Measurements from ENCODE around the gene OAS2.
"Not testable (repeated sequence)": the region's sequence is repeated elsewhere in the genome, so short reads cannot be mapped to it uniquely, and the experiment has no call there.

The OAS2 gene

GRCh38 chr12:112957125-112957524 lies 21.2 kb upstream of the OAS2 start:
- not testable (repeated sequence) for DNase-seq

DNA sequence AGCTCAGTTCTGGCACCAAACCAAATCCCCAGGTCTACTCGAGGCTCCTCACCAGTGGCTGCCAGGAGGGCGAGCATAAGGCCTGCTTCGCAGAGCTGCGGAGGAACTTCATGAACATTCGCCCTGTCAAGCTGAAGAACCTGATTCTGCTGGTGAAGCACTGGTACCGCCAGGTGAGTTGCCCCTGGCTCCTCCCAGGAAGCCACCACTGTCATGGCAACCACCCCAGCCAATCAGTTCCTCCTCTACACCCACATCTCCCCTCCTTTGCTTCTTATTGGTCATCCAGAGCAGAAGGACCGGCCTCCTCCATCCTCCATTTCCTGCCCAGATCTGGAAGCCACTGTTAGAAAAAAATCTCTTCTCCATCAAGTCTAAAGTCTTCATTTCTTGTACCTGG lies 17.2 kb upstream of the OAS2 start:
- DNase-seq: no peak

DNA sequence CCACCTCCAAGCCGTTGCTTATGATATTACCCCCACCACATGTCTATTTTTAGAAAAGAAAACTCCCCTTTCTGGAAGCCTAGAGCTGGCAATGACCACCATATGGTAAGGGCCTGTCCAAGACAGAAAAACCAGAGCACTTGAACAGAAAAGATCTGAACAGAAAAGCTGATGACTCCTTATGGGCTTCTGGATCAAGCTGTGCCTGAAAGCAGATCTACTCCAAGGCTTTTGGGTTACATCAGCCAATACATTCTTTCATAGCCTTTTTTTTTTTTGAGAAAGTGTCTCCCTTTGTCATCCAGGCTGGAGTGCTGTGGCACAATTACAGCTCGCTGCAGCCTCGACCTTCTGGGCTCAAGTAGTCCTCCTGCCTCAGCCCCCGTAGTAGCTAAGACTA lies 16.8 kb upstream of the OAS2 start:
- DNase-seq: no peak

DNA sequence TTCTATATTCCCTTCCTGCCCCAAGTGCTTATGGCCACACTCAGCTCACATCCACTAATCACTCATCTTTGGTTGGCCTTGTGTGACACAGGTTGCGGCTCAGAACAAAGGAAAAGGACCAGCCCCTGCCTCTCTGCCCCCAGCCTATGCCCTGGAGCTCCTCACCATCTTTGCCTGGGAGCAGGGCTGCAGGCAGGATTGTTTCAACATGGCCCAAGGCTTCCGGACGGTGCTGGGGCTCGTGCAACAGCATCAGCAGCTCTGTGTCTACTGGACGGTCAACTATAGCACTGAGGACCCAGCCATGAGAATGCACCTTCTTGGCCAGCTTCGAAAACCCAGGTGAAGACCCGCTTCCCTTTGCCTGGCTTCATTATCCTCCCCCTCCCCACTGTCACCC lies 15.8 kb upstream of the OAS2 start:
- no peak for DNase-seq

DNA sequence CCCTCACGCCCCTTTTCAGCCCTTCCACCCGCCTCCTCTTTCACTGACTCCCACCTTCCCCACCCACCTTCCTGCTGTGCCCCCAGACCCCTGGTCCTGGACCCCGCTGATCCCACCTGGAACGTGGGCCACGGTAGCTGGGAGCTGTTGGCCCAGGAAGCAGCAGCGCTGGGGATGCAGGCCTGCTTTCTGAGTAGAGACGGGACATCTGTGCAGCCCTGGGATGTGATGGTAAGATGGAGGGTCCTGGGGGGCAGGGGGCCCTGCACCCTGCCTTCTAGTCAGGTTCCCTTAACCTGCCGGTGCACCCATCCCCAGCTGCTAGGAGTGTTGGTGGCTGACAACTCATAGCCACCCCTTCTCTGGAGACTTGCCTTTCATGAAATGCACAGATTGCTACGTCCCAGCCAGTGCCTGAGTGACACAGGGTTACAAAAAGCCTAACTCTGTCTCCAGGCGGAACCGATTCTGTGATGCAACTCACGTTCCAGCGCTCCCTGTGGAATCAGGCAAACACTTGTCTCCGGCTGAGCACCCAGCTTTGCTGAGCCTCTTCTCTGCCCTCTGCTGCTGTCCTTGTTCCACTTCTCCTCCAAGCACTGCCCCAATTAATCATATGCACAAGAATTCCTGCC lies 15.0 kb upstream of the OAS2 start:
- DNase-seq: no peak

DNA sequence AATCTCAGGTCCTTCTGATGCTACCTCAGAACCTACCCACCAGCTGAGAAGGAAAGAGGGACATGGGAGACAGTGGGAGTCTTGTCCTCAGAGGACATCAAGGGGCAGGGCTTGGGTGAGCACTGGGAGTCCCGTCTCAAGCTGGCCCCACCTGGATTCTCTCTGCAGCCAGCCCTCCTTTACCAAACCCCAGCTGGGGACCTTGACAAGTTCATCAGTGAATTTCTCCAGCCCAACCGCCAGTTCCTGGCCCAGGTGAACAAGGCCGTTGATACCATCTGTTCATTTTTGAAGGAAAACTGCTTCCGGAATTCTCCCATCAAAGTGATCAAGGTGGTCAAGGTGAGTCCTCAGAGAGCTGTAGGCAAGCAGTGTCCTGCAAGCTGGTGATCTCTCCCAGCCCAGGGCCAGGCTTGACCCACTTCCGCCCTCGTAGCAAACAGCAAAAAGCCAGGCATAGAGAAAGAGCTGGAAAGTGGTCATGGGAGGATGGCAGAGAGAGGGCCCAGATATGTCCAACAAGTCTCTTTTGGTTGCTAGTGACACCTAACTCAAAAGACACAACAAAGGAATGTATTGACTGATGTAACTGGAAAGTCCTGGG lies 14.2 kb upstream of the OAS2 start:
- no peak for DNase-seq

- no peak for DNase-seq
These were observed 13.4 kb upstream of the OAS2 start for GRCh38 chr12:112964915-112965314.

- no peak for DNase-seq
These were observed 12.7 kb upstream of the OAS2 start for GRCh38 chr12:112965643-112966042.

GRCh38 chr12:112967306-112967705 lies 11.0 kb upstream of the OAS2 start:
- no peak for DNase-seq

DNA sequence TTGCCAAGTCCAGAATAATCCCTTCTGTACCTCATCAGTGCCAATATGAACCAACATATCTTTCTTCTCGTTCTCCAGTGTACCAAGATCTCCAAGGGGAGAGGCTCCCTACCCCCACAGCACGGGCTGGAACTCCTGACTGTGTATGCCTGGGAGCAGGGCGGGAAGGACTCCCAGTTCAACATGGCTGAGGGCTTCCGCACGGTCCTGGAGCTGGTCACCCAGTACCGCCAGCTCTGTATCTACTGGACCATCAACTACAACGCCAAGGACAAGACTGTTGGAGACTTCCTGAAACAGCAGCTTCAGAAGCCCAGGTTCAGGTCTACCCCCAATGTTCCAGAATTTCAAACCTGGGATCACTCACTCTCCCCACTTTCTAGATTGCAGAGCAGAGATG lies 10.5 kb upstream of the OAS2 start:
- DNase-seq: no peak

DNA sequence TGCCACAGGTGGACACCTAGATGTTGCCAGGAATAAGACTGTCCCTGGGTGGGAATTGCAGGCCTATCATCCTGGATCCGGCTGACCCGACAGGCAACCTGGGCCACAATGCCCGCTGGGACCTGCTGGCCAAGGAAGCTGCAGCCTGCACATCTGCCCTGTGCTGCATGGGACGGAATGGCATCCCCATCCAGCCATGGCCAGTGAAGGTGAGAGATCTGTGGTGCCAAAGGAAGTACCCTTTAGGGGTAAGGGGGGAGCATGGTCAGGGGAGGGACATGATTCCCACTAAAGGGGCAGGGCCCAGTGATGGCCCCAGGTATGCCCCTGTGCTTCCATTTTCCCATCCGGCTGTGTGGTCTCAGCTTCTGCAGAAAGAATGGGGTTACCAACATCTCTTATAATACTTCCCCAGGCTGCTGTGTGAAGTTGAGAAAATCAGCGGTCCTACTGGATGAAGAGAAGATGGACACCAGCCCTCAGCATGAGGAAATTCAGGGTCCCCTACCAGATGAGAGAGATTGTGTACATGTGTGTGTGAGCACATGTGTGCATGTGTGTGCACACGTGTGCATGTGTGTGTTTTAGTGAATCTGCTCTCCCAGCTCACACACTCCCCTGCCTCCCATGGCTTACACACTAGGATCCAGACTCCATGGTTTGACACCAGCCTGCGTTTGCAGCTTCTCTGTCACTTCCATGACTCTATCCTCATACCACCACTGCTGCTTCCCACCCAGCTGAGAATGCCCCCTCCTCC lies 8.6 kb upstream of the OAS2 start:
- no peak for DNase-seq

DNA sequence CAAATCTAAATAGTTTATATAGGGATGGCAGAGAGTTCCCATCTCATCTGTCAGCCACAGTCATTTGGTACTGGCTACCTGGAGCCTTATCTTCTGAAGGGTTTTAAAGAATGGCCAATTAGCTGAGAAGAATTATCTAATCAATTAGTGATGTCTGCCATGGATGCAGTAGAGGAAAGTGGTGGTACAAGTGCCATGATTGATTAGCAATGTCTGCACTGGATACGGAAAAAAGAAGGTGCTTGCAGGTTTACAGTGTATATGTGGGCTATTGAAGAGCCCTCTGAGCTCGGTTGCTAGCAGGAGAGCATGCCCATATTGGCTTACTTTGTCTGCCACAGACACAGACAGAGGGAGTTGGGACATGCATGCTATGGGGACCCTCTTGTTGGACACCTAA lies 7.9 kb upstream of the OAS2 start:
- no peak for DNase-seq

- peak; percentile 26 for DNase-seq
These were observed 7.1 kb upstream of the OAS2 start for GRCh38 chr12:112971248-112971647.

GRCh38 chr12:112973011-112973735 lies 5.1 kb upstream of the OAS2 start:
- no peak for DNase-seq

DNA sequence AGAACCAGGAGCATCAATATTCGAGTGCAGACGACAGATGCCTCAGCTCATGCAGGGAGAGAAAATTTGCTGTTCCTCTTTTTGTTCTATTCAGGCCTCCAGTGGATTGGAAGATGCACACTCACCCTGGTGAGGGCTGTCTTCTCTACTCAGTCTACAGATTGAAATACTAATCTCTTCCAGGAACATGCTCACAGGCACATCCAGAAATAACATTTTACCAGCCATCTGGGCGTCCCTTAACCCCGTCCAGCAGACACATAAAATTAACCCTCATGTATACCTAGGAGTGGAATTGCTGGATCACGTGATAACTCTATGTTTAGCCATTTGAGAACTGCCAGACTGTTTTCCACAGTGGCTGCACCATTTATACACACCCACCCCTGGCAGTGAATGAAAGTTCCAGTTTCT lies 4.5 kb upstream of the OAS2 start:
- no peak for DNase-seq

GRCh38 chr12:112974904-112975303 lies 3.4 kb upstream of the OAS2 start:
- no peak for DNase-seq

- DNase-seq: no peak
These were observed 1.2 kb upstream of the OAS2 start for GRCh38 chr12:112977139-112977538.

DNA sequence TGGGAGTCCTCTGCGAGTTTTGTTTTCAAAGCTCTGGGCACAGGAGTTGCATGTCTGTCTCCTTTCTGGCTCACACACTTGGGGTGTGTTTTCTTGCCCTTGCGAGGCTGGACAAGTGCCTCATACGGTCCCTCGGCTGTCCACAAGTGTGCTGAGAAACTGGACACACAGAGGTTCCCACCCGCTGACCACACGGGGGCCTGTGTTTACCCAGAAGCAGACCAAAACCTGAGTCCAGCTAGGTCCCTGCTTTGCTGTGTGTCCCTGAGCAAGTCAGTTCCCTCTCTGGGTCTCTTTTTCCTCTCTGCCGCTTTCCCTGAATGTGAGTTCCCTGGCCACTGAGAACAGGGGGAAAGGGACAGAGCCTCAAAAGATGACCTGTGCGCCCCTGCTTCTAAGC lies 678 bp upstream of the OAS2 start:
- no peak for DNase-seq

GRCh38 chr12:112979041-112979680 lies 842 bp downstream of the OAS2 start:
- no peak for DNase-seq

GRCh38 chr12:112980491-112981158 lies 2.3 kb downstream of the OAS2 start:
- DNase-seq: no peak

GRCh38 chr12:112985642-112986290 lies 7.4 kb downstream of the OAS2 start:
- DNase-seq: no peak

GRCh38 chr12:112986291-112986800 lies 8.0 kb downstream of the OAS2 start:
- no peak for DNase-seq
